ENCODE results near the gene COL2A1. TPM values are rescaled to one million over a fixed set of nuclear protein-coding genes. Genes with fewer than 3 reads are reported as not detected.

COL2A1 gene
- total RNA-seq, 3 donors from 2014 or later: 1.6 to 3.2 TPM; not detected in 1

DNA sequence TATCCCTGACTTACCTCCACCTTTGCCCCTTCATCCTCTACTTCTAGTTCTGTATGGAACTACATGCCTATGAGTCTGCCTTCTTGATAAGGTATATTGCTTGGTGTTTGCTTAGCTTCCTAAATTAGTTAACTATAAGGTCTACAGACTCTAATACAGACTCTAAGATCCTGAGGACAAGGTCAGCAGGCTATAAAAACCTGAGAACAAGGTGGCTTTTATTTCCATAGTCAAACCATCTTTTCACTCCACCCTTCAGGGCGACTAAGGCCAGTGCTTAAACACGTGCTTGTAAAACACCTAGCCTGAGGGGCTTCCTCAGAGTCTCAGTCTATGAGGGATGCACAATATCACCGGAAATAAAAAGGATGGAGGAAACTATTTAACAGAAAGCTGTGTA lies 36.1 kb upstream of the COL2A1 start:
- no peak overlapping the region for H3K27ac ChIP-seq
- H3K4me1 ChIP-seq: no peaks in the 10 kb centered on the region
- no peaks in the 10 kb centered on the region for H3K27me3 ChIP-seq
- TF ChIP-seq, protein P1, sequence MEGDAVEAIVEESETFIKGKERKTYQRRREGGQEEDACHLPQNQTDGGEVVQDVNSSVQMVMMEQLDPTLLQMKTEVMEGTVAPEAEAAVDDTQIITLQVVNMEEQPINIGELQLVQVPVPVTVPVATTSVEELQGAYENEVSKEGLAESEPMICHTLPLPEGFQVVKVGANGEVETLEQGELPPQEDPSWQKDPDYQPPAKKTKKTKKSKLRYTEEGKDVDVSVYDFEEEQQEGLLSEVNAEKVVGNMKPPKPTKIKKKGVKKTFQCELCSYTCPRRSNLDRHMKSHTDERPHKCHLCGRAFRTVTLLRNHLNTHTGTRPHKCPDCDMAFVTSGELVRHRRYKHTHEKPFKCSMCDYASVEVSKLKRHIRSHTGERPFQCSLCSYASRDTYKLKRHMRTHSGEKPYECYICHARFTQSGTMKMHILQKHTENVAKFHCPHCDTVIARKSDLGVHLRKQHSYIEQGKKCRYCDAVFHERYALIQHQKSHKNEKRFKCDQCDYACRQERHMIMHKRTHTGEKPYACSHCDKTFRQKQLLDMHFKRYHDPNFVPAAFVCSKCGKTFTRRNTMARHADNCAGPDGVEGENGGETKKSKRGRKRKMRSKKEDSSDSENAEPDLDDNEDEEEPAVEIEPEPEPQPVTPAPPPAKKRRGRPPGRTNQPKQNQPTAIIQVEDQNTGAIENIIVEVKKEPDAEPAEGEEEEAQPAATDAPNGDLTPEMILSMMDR (IDR thresholded peaks at IDR 0.05): no peak
- H3K9me3 ChIP-seq: no peaks in the 10 kb centered on the region
- no peaks in the 10 kb centered on the region for H3K36me3 ChIP-seq
- H3K4me3 ChIP-seq: no peak overlapping the region
- intact Hi-C loops (cut with DNase I; ENCODE audit: low total_unique reads): no loop called here
- no peak for DNase-seq (ENCODE audit: low spot score in 2 of 2)

DNA sequence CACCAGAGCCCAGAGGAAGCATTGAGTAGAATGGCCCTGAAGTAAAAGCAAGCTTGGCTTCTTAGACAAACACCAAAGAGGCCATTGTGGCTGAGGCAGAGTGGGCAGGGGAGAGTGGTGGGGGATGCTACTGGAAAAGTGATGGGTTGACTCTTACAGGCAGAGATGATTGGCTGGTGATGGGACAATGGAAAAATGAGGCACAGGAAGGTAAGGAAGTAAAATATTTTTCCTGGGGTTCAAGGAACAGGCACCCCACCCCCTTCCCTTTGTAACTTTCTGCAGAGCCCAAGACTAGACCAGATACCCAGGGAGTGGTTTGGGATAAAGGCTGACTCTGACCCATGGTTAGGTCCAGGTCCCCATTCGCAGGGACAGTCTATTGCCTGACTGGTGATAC lies 34.9 kb upstream of the COL2A1 start:
- TF ChIP-seq POLR2AphosphoS5 (IDR thresholded peaks at IDR 0.05) (no peak), POLR2A (IDR thresholded peaks at IDR 0.05) (no peak)
- TF ChIP-seq, protein P1 (IDR thresholded peaks at IDR 0.05): no peak
- Histone ChIP-seq H3K4me3 (no peak overlapping the region), H3K27me3 (no peaks in the 10 kb centered on the region), H3K9me3 (no peaks in the 10 kb centered on the region), H3K27ac (no peak overlapping the region), H3K4me1 (no peaks in the 10 kb centered on the region), H3K36me3 (no peaks in the 10 kb centered on the region)
- DNase-seq (ENCODE audit: low spot score in 2 of 2): no peak
- intact Hi-C loops (cut with DNase I; ENCODE audit: low total_unique reads): no loop called here

DNA sequence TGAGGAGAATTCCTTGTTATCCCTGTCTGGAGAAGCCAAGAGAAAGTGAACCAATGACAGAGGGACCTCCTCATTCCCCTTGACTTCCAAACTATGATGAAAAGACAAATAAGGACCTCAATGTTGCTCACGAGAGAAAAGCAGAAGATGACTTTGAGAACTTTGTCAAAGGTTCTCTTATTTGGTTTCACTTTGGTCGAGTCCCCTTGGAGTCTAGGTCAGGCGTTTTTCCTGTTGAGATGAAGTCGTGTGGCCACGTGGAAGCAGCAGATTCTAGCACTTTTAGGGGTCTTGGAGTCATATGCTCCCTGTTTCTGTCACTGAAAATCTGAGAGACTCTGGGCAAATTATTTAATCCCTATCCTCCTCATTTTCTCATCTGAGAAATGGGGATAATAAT lies 33.8 kb upstream of the COL2A1 start:
- no peak for DNase-seq (ENCODE audit: low spot score in 2 of 2)
- TF ChIP-seq, protein P1 (IDR thresholded peaks at IDR 0.05): no peak
- no peak for TF ChIP-seq POLR2A (IDR thresholded peaks at IDR 0.05)
- TF ChIP-seq POLR2AphosphoS5 (IDR thresholded peaks at IDR 0.05): no peak
- intact Hi-C loops (cut with DNase I; ENCODE audit: low total_unique reads): no loop called here
- Histone ChIP-seq H3K27me3 (no peaks in the 10 kb centered on the region), H3K4me3 (no peak overlapping the region), H3K36me3 (no peaks in the 10 kb centered on the region), H3K27ac (no peak overlapping the region), H3K4me1 (no peaks in the 10 kb centered on the region), H3K9me3 (no peaks in the 10 kb centered on the region)

DNA sequence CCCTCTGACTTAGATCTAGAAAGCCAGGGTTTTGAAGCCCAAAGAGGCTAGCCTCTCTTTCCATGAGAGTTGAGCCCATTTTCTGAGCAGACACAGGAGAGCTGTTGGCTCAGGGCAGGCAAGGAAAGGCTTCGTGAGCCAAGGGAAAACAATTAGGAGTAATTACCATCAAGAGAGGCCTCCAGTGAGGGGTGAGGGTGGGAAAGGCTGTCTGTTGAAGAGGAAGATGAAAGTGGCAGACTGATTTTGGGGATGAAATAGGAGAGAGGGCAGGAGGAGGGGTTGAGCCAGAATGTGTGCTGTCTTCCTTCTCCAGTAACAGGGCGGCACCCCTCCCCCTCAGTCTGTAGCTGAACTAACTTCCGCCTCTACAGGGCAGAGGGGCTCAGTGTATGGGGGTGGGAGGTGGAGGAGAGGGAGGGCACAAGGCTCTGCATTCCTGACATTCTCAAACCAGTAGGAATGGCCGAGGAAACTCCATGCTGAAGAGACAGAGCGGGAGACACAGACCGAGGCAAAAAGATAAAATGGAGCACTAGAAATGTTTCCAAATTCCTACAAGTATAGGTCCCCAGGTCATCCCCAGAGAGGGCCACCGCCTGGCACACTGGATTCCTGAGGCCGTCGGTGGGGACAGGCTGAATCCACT lies 33.1 kb upstream of the COL2A1 start:
- TF ChIP-seq POLR2AphosphoS5 (IDR thresholded peaks at IDR 0.05) (no peak), POLR2A (IDR thresholded peaks at IDR 0.05) (no peak)
- TF ChIP-seq, protein P1 (IDR thresholded peaks at IDR 0.05): no peak
- no peak for DNase-seq (ENCODE audit: low spot score in 2 of 2)
- H3K36me3 ChIP-seq: no peaks in the 10 kb centered on the region
- no peaks in the 10 kb centered on the region for H3K27me3 ChIP-seq
- H3K27ac ChIP-seq: no peak overlapping the region
- intact Hi-C loops (cut with DNase I; ENCODE audit: low total_unique reads): no loop called here
- no peaks in the 10 kb centered on the region for H3K9me3 ChIP-seq
- no peaks in the 10 kb centered on the region for H3K4me1 ChIP-seq
- H3K4me3 ChIP-seq: no peak overlapping the region

DNA sequence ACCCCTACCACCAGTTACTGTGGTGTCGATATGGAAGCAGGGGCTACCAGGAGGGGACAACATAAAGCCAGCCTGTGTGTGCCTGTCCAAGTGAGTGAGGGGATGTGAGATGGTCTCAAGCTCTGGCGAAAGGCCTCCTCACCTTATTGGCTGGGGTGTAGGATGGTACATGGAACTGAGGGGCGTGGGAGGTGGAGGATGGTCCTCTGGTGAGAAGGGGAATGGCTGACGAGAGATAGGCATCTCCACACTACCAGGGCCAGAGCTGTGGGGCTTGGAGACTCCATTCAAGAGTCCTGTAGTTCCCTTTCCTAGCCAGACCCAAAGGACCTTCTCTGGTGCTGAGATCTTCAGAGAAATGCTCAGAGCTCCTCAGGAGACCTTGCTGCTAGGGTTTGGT lies 32.5 kb upstream of the COL2A1 start:
- H3K27me3 ChIP-seq: no peaks in the 10 kb centered on the region
- TF ChIP-seq, protein P1 (IDR thresholded peaks at IDR 0.05): no peak
- TF ChIP-seq POLR2A (IDR thresholded peaks at IDR 0.05) (no peak), POLR2AphosphoS5 (IDR thresholded peaks at IDR 0.05) (no peak)
- H3K4me3 ChIP-seq: no peak overlapping the region
- no peaks in the 10 kb centered on the region for H3K36me3 ChIP-seq
- no peak for DNase-seq (ENCODE audit: low spot score in 2 of 2)
- intact Hi-C loops (cut with DNase I; ENCODE audit: low total_unique reads): no loop called here
- no peak overlapping the region for H3K27ac ChIP-seq
- H3K9me3 ChIP-seq: no peaks in the 10 kb centered on the region
- H3K4me1 ChIP-seq: no peaks in the 10 kb centered on the region
